H1 (cell line): ENCODE measurements around the gene ADGRG1. TPM values are rescaled to one million over a fixed set of nuclear protein-coding genes. Genes with fewer than 3 reads are reported as not detected.

ENCODE experiments used
- CTCF ChIA-PET: fragments of 300-600 bp; sonication (Branson Sonifier 250); formaldehyde crosslinking; loops from one replicate; lab custom pipeline; 2021; ENCODE audit not compliant: partially characterized antibody; lab: Charles Lee
- POLR2A ChIA-PET: fragments of 300-600 bp; sonication (Branson Sonifier 250); formaldehyde crosslinking; loops from one replicate; lab custom pipeline; 2021; ENCODE audit warnings: inconsistent platforms; ENCODE audit not compliant: partially characterized antibody; lab: Charles Lee
- DNase-seq, 2 experiments: peaks; one replicate each; pipeline versions ENCODE4 v3.0.0 to v3.0.0-alpha.2; 2010 to 2022; ENCODE audit warnings: low spot score in 2 of 2, low read depth in 1 of 2, mixed read lengths in 1 of 2
- FAIRE-seq: peaks from 2 replicates; lab custom pipeline; 2011; peaks lifted over from hg19 to GRCh38; lab: Jason Lieb, UNC
- H2AFZ ChIP-seq: 2 replicates; pipeline ENCODE4 v1.8.1; 2012; ENCODE audit warnings: low read length, inconsistent platforms
- H2AK5ac ChIP-seq: 2 replicates; pipeline ENCODE4 v1.6.1; 2013; ENCODE audit warnings: low read depth, low read length
- H2BK120ac ChIP-seq: replicated peaks from 2 replicates; pipeline ENCODE3; 2013; ENCODE audit warnings: low read depth, low read length, inconsistent platforms
- H2BK12ac ChIP-seq: 2 replicates; pipeline ENCODE4 v1.6.1; 2013; ENCODE audit warnings: low read depth, low read length
- H2BK15ac ChIP-seq: 2 replicates; pipeline ENCODE4 v1.6.1; 2013; ENCODE audit warnings: low read length
- H2BK20ac ChIP-seq: 2 replicates; pipeline ENCODE4 v1.6.1; 2013; ENCODE audit warnings: low read length
- H2BK5ac ChIP-seq: 2 replicates; pipeline ENCODE4 v1.6.1; 2013; ENCODE audit warnings: low read depth, low read length
- H3K14ac ChIP-seq: 2 replicates; pipeline ENCODE4 v1.6.1; 2013; ENCODE audit warnings: inconsistent platforms; ENCODE audit not compliant: insufficient read length
- H3K18ac ChIP-seq: 2 replicates; pipeline ENCODE4 v1.6.1; 2013; ENCODE audit warnings: low read length; ENCODE audit errors: extremely low read depth
- H3K23ac ChIP-seq: 2 replicates; pipeline ENCODE4 v1.6.1; 2013; ENCODE audit warnings: inconsistent platforms; ENCODE audit not compliant: insufficient read length
- H3K23me2 ChIP-seq: 2 replicates; pipeline ENCODE4 v1.6.1; 2013; ENCODE audit warnings: low read depth, low read length
- H3K27ac ChIP-seq: 2 replicates; pipeline ENCODE4 v1.6.1; 2011; ENCODE audit warnings: low read depth, low read length, inconsistent platforms
- H3K27me3 ChIP-seq, 4 experiments: replicated peaks in 1 of 4; 1 replicate in 1 of 4; 2 replicates in 3 of 4; pipeline versions ENCODE4 v1.6.1 to v1.8.1; 2011 to 2013; ENCODE audit warnings: low read length in 3 of 4, mild to moderate bottlenecking in 3 of 4, inconsistent platforms in 2 of 4, mixed read lengths in 2 of 4, moderate library complexity in 1 of 4; ENCODE audit not compliant: control insufficient read depth in 3 of 4, insufficient read depth in 3 of 4; ENCODE audit errors: extremely low read depth in 1 of 4
- H3K36me3 ChIP-seq, 4 experiments: 2 replicates each; pipeline versions ENCODE4 v1.6.1 to v1.8.1; 2011 to 2013; ENCODE audit warnings: mild to moderate bottlenecking in 4 of 4, low read length in 3 of 4, moderate library complexity in 2 of 4, control low read depth in 1 of 4, inconsistent platforms in 1 of 4; ENCODE audit not compliant: insufficient read depth in 4 of 4, control insufficient read depth in 2 of 4
- H3K4ac ChIP-seq: replicated peaks from 2 replicates; pipeline ENCODE3; 2013; ENCODE audit warnings: low read length, low read depth, mixed read lengths, inconsistent platforms; ENCODE audit not compliant: insufficient read length
- H3K4me1 ChIP-seq, 4 experiments: replicated peaks in 1 of 4; 1 replicate in 1 of 4; 2 replicates in 3 of 4; pipeline versions ENCODE4 v1.6.1 to v1.8.1; 2011 to 2013; ENCODE audit warnings: low read length in 3 of 4, inconsistent platforms in 2 of 4, mixed read lengths in 1 of 4; ENCODE audit not compliant: insufficient read depth in 4 of 4, control insufficient read depth in 3 of 4
- H3K4me2 ChIP-seq, 2 experiments: 2 replicates each; pipeline versions ENCODE4 v1.6.1 to v1.8.1; 2011 to 2013; ENCODE audit warnings: low read depth in 2 of 2, low read length in 2 of 2, control low read depth in 1 of 2, inconsistent platforms in 1 of 2, mild to moderate bottlenecking in 1 of 2; ENCODE audit not compliant: insufficient read depth in 1 of 2
- H3K4me3 ChIP-seq, 4 experiments: fragments of 200-600, 300-600 bp in 1 of 4; sonication (generic), shearing (Covaris generic), sonication (Bioruptor Twin) in 1 of 4; 2 replicates each; pipeline versions ENCODE4 v1.5.1 to v1.8.1; 2011 to 2016; ENCODE audit warnings: low read length in 4 of 4, low read depth in 3 of 4, control low read depth in 2 of 4, inconsistent platforms in 2 of 4, mild to moderate bottlenecking in 2 of 4, mixed read lengths in 1 of 4, moderate library complexity in 1 of 4; ENCODE audit not compliant: insufficient read depth in 2 of 4; ENCODE audit errors: extremely low read depth in 1 of 4
- H3K56ac ChIP-seq: replicated peaks from 2 replicates; pipeline ENCODE3; 2013; ENCODE audit warnings: low read depth, mild to moderate bottlenecking, mixed read lengths, low read length, inconsistent platforms; ENCODE audit not compliant: insufficient read length
- H3K79me1 ChIP-seq: 2 replicates; pipeline ENCODE4 v1.6.1; 2013; ENCODE audit warnings: low read depth, low read length, control low read depth
- H3K79me2 ChIP-seq, 2 experiments: 2 replicates each; pipeline versions ENCODE4 v1.6.1 to v1.8.1; 2012 to 2013; ENCODE audit warnings: low read length in 2 of 2, mild to moderate bottlenecking in 2 of 2, inconsistent platforms in 1 of 2; ENCODE audit not compliant: insufficient read depth in 2 of 2, control insufficient read depth in 1 of 2
- H3K9ac ChIP-seq, 4 experiments: replicated peaks in 1 of 4; 1 replicate in 1 of 4; 2 replicates in 3 of 4; pipeline versions ENCODE4 v1.6.1 to v1.8.1; 2011 to 2013; ENCODE audit warnings: low read depth in 3 of 4, low read length in 3 of 4, control low read depth in 2 of 4, mild to moderate bottlenecking in 2 of 4, moderate library complexity in 2 of 4, inconsistent platforms in 1 of 4; ENCODE audit errors: extremely low read depth in 1 of 4
- H3K9me3 ChIP-seq, 2 experiments: 2 replicates each; pipeline versions ENCODE4 v1.6.1 to v1.8.1; 2012 to 2013; ENCODE audit warnings: mild to moderate bottlenecking in 2 of 2, moderate library complexity in 2 of 2, control low read depth in 1 of 2, inconsistent platforms in 1 of 2, low read depth in 1 of 2, low read length in 1 of 2, mixed read lengths in 1 of 2; ENCODE audit not compliant: insufficient read depth in 2 of 2
- H4K20me1 ChIP-seq, 2 experiments: replicated peaks in 1 of 2; 2 replicates each; pipeline versions ENCODE3 to v1.8.1; 2011 to 2013; ENCODE audit warnings: inconsistent platforms in 2 of 2, low read length in 2 of 2, mild to moderate bottlenecking in 1 of 2; ENCODE audit not compliant: insufficient read depth in 2 of 2, control insufficient read depth in 1 of 2
- H4K5ac ChIP-seq: 2 replicates; pipeline ENCODE4 v1.6.1; 2013; ENCODE audit warnings: low read length, low read depth, mixed read lengths, inconsistent platforms; ENCODE audit not compliant: insufficient read length
- H4K8ac ChIP-seq: 2 replicates; pipeline ENCODE4 v1.8.0; 2013; ENCODE audit warnings: mild to moderate bottlenecking, moderate library complexity, low read length, inconsistent platforms; ENCODE audit not compliant: insufficient read depth; ENCODE audit errors: extremely low read depth
- H4K91ac ChIP-seq: replicated peaks from 2 replicates; pipeline ENCODE3; 2013; ENCODE audit warnings: low read length, mixed read lengths, inconsistent platforms; ENCODE audit not compliant: insufficient read length
- BACH1 ChIP-seq: IDR thresholded peaks from 2 replicates; pipeline ENCODE4 v1.6.1; 2012; ENCODE audit warnings: low read length, improper control_type of control experiment
- CEBPB ChIP-seq: IDR thresholded peaks from 2 replicates; pipeline ENCODE4 v1.6.1; 2012; ENCODE audit warnings: low read depth, low read length
- EGR1 ChIP-seq: IDR thresholded peaks from 2 replicates; pipeline ENCODE4 v1.6.1; 2011; ENCODE audit warnings: low read depth, low read length, borderline replicate concordance
- FOSL1 ChIP-seq: IDR thresholded peaks from 2 replicates; pipeline ENCODE4 v1.6.1; 2011; ENCODE audit warnings: mild to moderate bottlenecking, low read depth, low read length, moderate library complexity; ENCODE audit not compliant: insufficient read depth
- GABPA ChIP-seq: IDR thresholded peaks from 2 replicates; pipeline ENCODE4 v1.6.1; 2011; ENCODE audit warnings: mild to moderate bottlenecking, low read length, moderate library complexity, borderline replicate concordance; ENCODE audit not compliant: insufficient read depth
- HDAC2 ChIP-seq, 2 experiments: fragments of 300-600 bp in 1 of 2; sonication (generic) in 1 of 2; IDR thresholded peaks; 2 replicates each; pipeline ENCODE4 v1.6.1; 2011 to 2012; ENCODE audit warnings: low read depth in 2 of 2, low read length in 2 of 2, mild to moderate bottlenecking in 2 of 2, moderate library complexity in 2 of 2, borderline replicate concordance in 1 of 2, inconsistent platforms in 1 of 2
- JUND ChIP-seq: IDR thresholded peaks from 2 replicates; pipeline ENCODE4 v1.6.1; 2011; ENCODE audit warnings: mild to moderate bottlenecking, improper control_type of control experiment, low read length
- KDM1A ChIP-seq: fragments of 200-600, 300-600 bp; sonication (generic); IDR thresholded peaks from 2 replicates; pipeline ENCODE4 v1.7.1; 2016; ENCODE audit warnings: mild to moderate bottlenecking, low read length, borderline replicate concordance
- KDM5A ChIP-seq: fragments of 200-600 bp; IDR thresholded peaks from 2 replicates; pipeline ENCODE4 v1.7.1; 2012; ENCODE audit warnings: mild to moderate bottlenecking, low read length, inconsistent platforms, mixed read lengths
- NANOG ChIP-seq: IDR thresholded peaks from 2 replicates; pipeline ENCODE4 v1.6.1; 2011; ENCODE audit warnings: low read length, low read depth, mild to moderate bottlenecking, inconsistent platforms; ENCODE audit not compliant: insufficient read depth, poor library complexity, severe bottlenecking
- RBBP5 ChIP-seq: IDR thresholded peaks from 2 replicates; pipeline ENCODE4 v1.7.1; 2012; ENCODE audit warnings: low read depth, mild to moderate bottlenecking, inconsistent platforms, low read length, moderate library complexity, borderline replicate concordance
- SIRT6 ChIP-seq: IDR thresholded peaks from one replicate; pipeline ENCODE4 v1.7.1; 2012; ENCODE audit warnings: low read length, inconsistent platforms
- SIX5 ChIP-seq: IDR thresholded peaks from 2 replicates; pipeline ENCODE4 v1.6.1; 2011; ENCODE audit warnings: mild to moderate bottlenecking, low read depth, low read length
- SP4 ChIP-seq: IDR thresholded peaks from 2 replicates; pipeline ENCODE4 v1.6.1; 2012; ENCODE audit warnings: low read length, inconsistent platforms
- TCF12 ChIP-seq: IDR thresholded peaks from 2 replicates; pipeline ENCODE4 v1.6.1; 2011; ENCODE audit warnings: low read depth, mild to moderate bottlenecking, low read length
- WGBS, 2 experiments: shearing (Covaris generic) in 1 of 2; methylation state at CpG; one replicate each; pipeline versions ENCODE4 v1.1.6 to v1.1.7; 2013 to 2015; ENCODE audit warnings: low lambda C conversion rate in 2 of 2, mixed read lengths in 2 of 2, inconsistent platforms in 1 of 2, low coverage in 1 of 2, missing lambda C conversion rate in 1 of 2; ENCODE audit not compliant: insufficient replicate concordance in 2 of 2, insufficient coverage in 1 of 2, insufficient read length in 1 of 2; ENCODE audit errors: extremely low coverage in 1 of 2, missing lambda C conversion rate in 1 of 2; 5-methylcytosine and 5-hydroxymethylcytosine counted together
- polyA plus RNA-seq, 7 experiments: library from polyadenylated mRNA; depleted of rRNA in 3 of 7; stranded (reverse) in 5 of 7; unstranded in 2 of 7; fragments of >200 nt in 5 of 7; fragments of 200-250 nt in 2 of 7; gene quantifications; 1 replicate in 5 of 7; 2 replicates in 1 of 7; 4 replicates in 1 of 7; pipeline versions ENCODE4 v1.2.1 to v1.2.3, GENCODE V29; 2011 to 2013; ENCODE audit warnings: missing spikeins in 2 of 7, mixed read lengths in 2 of 7
- total RNA-seq: library from RNA; stranded (reverse); fragmentation: NEBNext Ultra II Directional; extraction: Animal tissue kit (Norgen Biotek cat#: 25700); gene quantifications from 2 replicates; pipeline ENCODE4 v1.2.1, GENCODE V29; 2021

Gene ADGRG1
- total and polyA plus RNA-seq, 2 of the 8 experiments (the other 6 are each of a cell fraction or from before 2014, with no cell fraction given), result 1.3 to 2.6 TPM

- Histone ChIP-seq H3K14ac (no peak overlapping the region), H4K20me1 (no peaks in the 10 kb centered on the region), H2BK120ac (no peak overlapping the region), H2BK15ac (no peak overlapping the region), H4K5ac (no peak overlapping the region), H3K9me3 (no peaks in the 10 kb centered on the region), H3K27ac (no peak overlapping the region), H3K79me2 (no peaks in the 10 kb centered on the region), H2BK12ac (no peak overlapping the region), H3K36me3 (no peaks in the 10 kb centered on the region), H4K8ac (no peak overlapping the region; the same call in 1 of the 2 replicates), H3K27me3 (no peaks in the 10 kb centered on the region), H3K79me1 (no peaks in the 10 kb centered on the region), H3K4me2 (no peak overlapping the region), H4K91ac (no peak overlapping the region), H3K23ac (no peak overlapping the region), H3K9ac (no peak overlapping the region), H3K18ac (no peak overlapping the region), H3K4me1 (peaks cover 0 to 4% (median 3%) of the 10 kb centered on the region in 4 experiments; a peak in 4 of 7 replicates), H3K4ac (no peak overlapping the region), H2AFZ (no peak overlapping the region), H2AK5ac (no peak overlapping the region), H2BK5ac (no peak overlapping the region), H3K23me2 (no peaks in the 10 kb centered on the region), H3K4me3 (no peak overlapping the region), H2BK20ac (no peak overlapping the region), H3K56ac (no peak overlapping the region)
- CTCF ChIA-PET, result interaction anchor here (0.7 to 4.1 kb wide), 5 partner anchors 13 to 38 kb away, joined by 3 to 28 read pairs (median 3); no protein-coding TSS in a partner anchor
- FAIRE-seq (no peak), DNase-seq (peak in 1 of 2 experiments; percentile 38)
- 92% methylated on average over 6 of the region's 6 CpGs; no CpG with 5 or more reads in 1 of the 2 experiments for WGBS, 2 experiments
- POLR2A ChIA-PET, result interaction anchor here (1.9 kb wide), 1 partner anchor 9 kb away, joined by 4 read pairs; no protein-coding TSS in a partner anchor
- TF ChIP-seq SIRT6 (no peak), BACH1 (no peak), RBBP5 (no peak), FOSL1 (no peak), KDM1A (no peak), JUND (no peak), EGR1 (no peak), HDAC2 (IDR thresholded peaks at IDR 0.05; ENCODE audit: borderline replicate concordance in 1 of 2, low read depth in 2 of 2, low read length in 2 of 2) (no peak), KDM5A (no peak), SIX5 (no peak), GABPA (no peak), TCF12 (no peak), SP4 (no peak), NANOG (no peak), CEBPB (no peak)
Observed at GRCh38 chr16:57614536-57614935, 13.9 kb upstream of the ADGRG1 start.
